H1 (cell line): ENCODE data around the gene SNX33. TPM values are rescaled to one million over a fixed set of nuclear protein-coding genes. Genes with fewer than 3 reads are reported as not detected.

ENCODE experiments used
- CTCF ChIA-PET: fragments of 300-600 bp; sonication (Branson Sonifier 250); formaldehyde crosslinking; loops from one replicate; lab custom pipeline; 2021; ENCODE audit not compliant: partially characterized antibody; lab: Charles Lee
- POLR2A ChIA-PET: fragments of 300-600 bp; sonication (Branson Sonifier 250); formaldehyde crosslinking; loops from one replicate; lab custom pipeline; 2021; ENCODE audit warnings: inconsistent platforms; ENCODE audit not compliant: partially characterized antibody; lab: Charles Lee
- DNase-seq, 2 experiments: peaks; one replicate each; pipeline versions ENCODE4 v3.0.0 to v3.0.0-alpha.2; 2010 to 2022; ENCODE audit warnings: low spot score in 2 of 2, low read depth in 1 of 2, mixed read lengths in 1 of 2
- FAIRE-seq: peaks from 2 replicates; lab custom pipeline; 2011; peaks lifted over from hg19 to GRCh38; lab: Jason Lieb, UNC
- H2AFZ ChIP-seq: 2 replicates; pipeline ENCODE4 v1.8.1; 2012; ENCODE audit warnings: low read length, inconsistent platforms
- H2AK5ac ChIP-seq: 2 replicates; pipeline ENCODE4 v1.6.1; 2013; ENCODE audit warnings: low read depth, low read length
- H2BK120ac ChIP-seq: replicated peaks from 2 replicates; pipeline ENCODE3; 2013; ENCODE audit warnings: low read depth, low read length, inconsistent platforms
- H2BK12ac ChIP-seq: 2 replicates; pipeline ENCODE4 v1.6.1; 2013; ENCODE audit warnings: low read depth, low read length
- H2BK15ac ChIP-seq: 2 replicates; pipeline ENCODE4 v1.6.1; 2013; ENCODE audit warnings: low read length
- H2BK20ac ChIP-seq: 2 replicates; pipeline ENCODE4 v1.6.1; 2013; ENCODE audit warnings: low read length
- H2BK5ac ChIP-seq: 2 replicates; pipeline ENCODE4 v1.6.1; 2013; ENCODE audit warnings: low read depth, low read length
- H3K14ac ChIP-seq: 2 replicates; pipeline ENCODE4 v1.6.1; 2013; ENCODE audit warnings: inconsistent platforms; ENCODE audit not compliant: insufficient read length
- H3K18ac ChIP-seq: 2 replicates; pipeline ENCODE4 v1.6.1; 2013; ENCODE audit warnings: low read length; ENCODE audit errors: extremely low read depth
- H3K23ac ChIP-seq: 2 replicates; pipeline ENCODE4 v1.6.1; 2013; ENCODE audit warnings: inconsistent platforms; ENCODE audit not compliant: insufficient read length
- H3K23me2 ChIP-seq: 2 replicates; pipeline ENCODE4 v1.6.1; 2013; ENCODE audit warnings: low read depth, low read length
- H3K27ac ChIP-seq: 2 replicates; pipeline ENCODE4 v1.6.1; 2011; ENCODE audit warnings: low read depth, low read length, inconsistent platforms
- H3K27me3 ChIP-seq, 4 experiments: replicated peaks in 1 of 4; 1 replicate in 1 of 4; 2 replicates in 3 of 4; pipeline versions ENCODE4 v1.6.1 to v1.8.1; 2011 to 2013; ENCODE audit warnings: low read length in 3 of 4, mild to moderate bottlenecking in 3 of 4, inconsistent platforms in 2 of 4, mixed read lengths in 2 of 4, moderate library complexity in 1 of 4; ENCODE audit not compliant: control insufficient read depth in 3 of 4, insufficient read depth in 3 of 4; ENCODE audit errors: extremely low read depth in 1 of 4
- H3K36me3 ChIP-seq, 4 experiments: 2 replicates each; pipeline versions ENCODE4 v1.6.1 to v1.8.1; 2011 to 2013; ENCODE audit warnings: mild to moderate bottlenecking in 4 of 4, low read length in 3 of 4, moderate library complexity in 2 of 4, control low read depth in 1 of 4, inconsistent platforms in 1 of 4; ENCODE audit not compliant: insufficient read depth in 4 of 4, control insufficient read depth in 2 of 4
- H3K4ac ChIP-seq: replicated peaks from 2 replicates; pipeline ENCODE3; 2013; ENCODE audit warnings: low read length, low read depth, mixed read lengths, inconsistent platforms; ENCODE audit not compliant: insufficient read length
- H3K4me1 ChIP-seq, 4 experiments: replicated peaks in 1 of 4; 1 replicate in 1 of 4; 2 replicates in 3 of 4; pipeline versions ENCODE4 v1.6.1 to v1.8.1; 2011 to 2013; ENCODE audit warnings: low read length in 3 of 4, inconsistent platforms in 2 of 4, mixed read lengths in 1 of 4; ENCODE audit not compliant: insufficient read depth in 4 of 4, control insufficient read depth in 3 of 4
- H3K4me2 ChIP-seq, 2 experiments: 2 replicates each; pipeline versions ENCODE4 v1.6.1 to v1.8.1; 2011 to 2013; ENCODE audit warnings: low read depth in 2 of 2, low read length in 2 of 2, control low read depth in 1 of 2, inconsistent platforms in 1 of 2, mild to moderate bottlenecking in 1 of 2; ENCODE audit not compliant: insufficient read depth in 1 of 2
- H3K4me3 ChIP-seq, 4 experiments: fragments of 200-600, 300-600 bp in 1 of 4; sonication (generic), shearing (Covaris generic), sonication (Bioruptor Twin) in 1 of 4; 2 replicates each; pipeline versions ENCODE4 v1.5.1 to v1.8.1; 2011 to 2016; ENCODE audit warnings: low read length in 4 of 4, low read depth in 3 of 4, control low read depth in 2 of 4, inconsistent platforms in 2 of 4, mild to moderate bottlenecking in 2 of 4, mixed read lengths in 1 of 4, moderate library complexity in 1 of 4; ENCODE audit not compliant: insufficient read depth in 2 of 4; ENCODE audit errors: extremely low read depth in 1 of 4
- H3K56ac ChIP-seq: replicated peaks from 2 replicates; pipeline ENCODE3; 2013; ENCODE audit warnings: low read depth, mild to moderate bottlenecking, mixed read lengths, low read length, inconsistent platforms; ENCODE audit not compliant: insufficient read length
- H3K79me1 ChIP-seq: 2 replicates; pipeline ENCODE4 v1.6.1; 2013; ENCODE audit warnings: low read depth, low read length, control low read depth
- H3K79me2 ChIP-seq, 2 experiments: 2 replicates each; pipeline versions ENCODE4 v1.6.1 to v1.8.1; 2012 to 2013; ENCODE audit warnings: low read length in 2 of 2, mild to moderate bottlenecking in 2 of 2, inconsistent platforms in 1 of 2; ENCODE audit not compliant: insufficient read depth in 2 of 2, control insufficient read depth in 1 of 2
- H3K9ac ChIP-seq, 4 experiments: replicated peaks in 1 of 4; 1 replicate in 1 of 4; 2 replicates in 3 of 4; pipeline versions ENCODE4 v1.6.1 to v1.8.1; 2011 to 2013; ENCODE audit warnings: low read depth in 3 of 4, low read length in 3 of 4, control low read depth in 2 of 4, mild to moderate bottlenecking in 2 of 4, moderate library complexity in 2 of 4, inconsistent platforms in 1 of 4; ENCODE audit errors: extremely low read depth in 1 of 4
- H3K9me3 ChIP-seq, 2 experiments: 2 replicates each; pipeline versions ENCODE4 v1.6.1 to v1.8.1; 2012 to 2013; ENCODE audit warnings: mild to moderate bottlenecking in 2 of 2, moderate library complexity in 2 of 2, control low read depth in 1 of 2, inconsistent platforms in 1 of 2, low read depth in 1 of 2, low read length in 1 of 2, mixed read lengths in 1 of 2; ENCODE audit not compliant: insufficient read depth in 2 of 2
- H4K20me1 ChIP-seq, 2 experiments: replicated peaks in 1 of 2; 2 replicates each; pipeline versions ENCODE3 to v1.8.1; 2011 to 2013; ENCODE audit warnings: inconsistent platforms in 2 of 2, low read length in 2 of 2, mild to moderate bottlenecking in 1 of 2; ENCODE audit not compliant: insufficient read depth in 2 of 2, control insufficient read depth in 1 of 2
- H4K5ac ChIP-seq: 2 replicates; pipeline ENCODE4 v1.6.1; 2013; ENCODE audit warnings: low read length, low read depth, mixed read lengths, inconsistent platforms; ENCODE audit not compliant: insufficient read length
- H4K8ac ChIP-seq: 2 replicates; pipeline ENCODE4 v1.8.0; 2013; ENCODE audit warnings: mild to moderate bottlenecking, moderate library complexity, low read length, inconsistent platforms; ENCODE audit not compliant: insufficient read depth; ENCODE audit errors: extremely low read depth
- H4K91ac ChIP-seq: replicated peaks from 2 replicates; pipeline ENCODE3; 2013; ENCODE audit warnings: low read length, mixed read lengths, inconsistent platforms; ENCODE audit not compliant: insufficient read length
- BRCA1 ChIP-seq: IDR thresholded peaks from 2 replicates; pipeline ENCODE4 v1.6.1; 2012; ENCODE audit warnings: low read depth, low read length, improper control_type of control experiment
- CBX8 ChIP-seq: fragments of 300-800, 300-1000 bp; sonication (generic); IDR thresholded peaks from 2 replicates; pipeline ENCODE4 v1.7.1; 2016; ENCODE audit warnings: low read depth, low read length, borderline replicate concordance
- CTBP2 ChIP-seq: IDR thresholded peaks from 2 replicates; pipeline ENCODE4 v1.7.0; 2011; ENCODE audit warnings: borderline replicate concordance, mild to moderate bottlenecking, moderate library complexity, mixed read lengths, low read length; ENCODE audit not compliant: insufficient read depth, insufficient read length
- HDAC2 ChIP-seq, 2 experiments: fragments of 300-600 bp in 1 of 2; sonication (generic) in 1 of 2; IDR thresholded peaks; 2 replicates each; pipeline ENCODE4 v1.6.1; 2011 to 2012; ENCODE audit warnings: low read depth in 2 of 2, low read length in 2 of 2, mild to moderate bottlenecking in 2 of 2, moderate library complexity in 2 of 2, borderline replicate concordance in 1 of 2, inconsistent platforms in 1 of 2
- JUND ChIP-seq: IDR thresholded peaks from 2 replicates; pipeline ENCODE4 v1.6.1; 2011; ENCODE audit warnings: mild to moderate bottlenecking, improper control_type of control experiment, low read length
- MAX ChIP-seq: IDR thresholded peaks from 2 replicates; pipeline ENCODE4 v1.6.1; 2012; ENCODE audit warnings: inconsistent platforms
- RBBP5 ChIP-seq: IDR thresholded peaks from 2 replicates; pipeline ENCODE4 v1.7.1; 2012; ENCODE audit warnings: low read depth, mild to moderate bottlenecking, inconsistent platforms, low read length, moderate library complexity, borderline replicate concordance
- RFX5 ChIP-seq: IDR thresholded peaks from 2 replicates; pipeline ENCODE4 v1.6.1; 2011; ENCODE audit warnings: low read depth, low read length, improper control_type of control experiment, borderline replicate concordance
- SP1 ChIP-seq: IDR thresholded peaks from 2 replicates; pipeline ENCODE4 v1.6.1; 2011; ENCODE audit warnings: low read depth, low read length
- SRF ChIP-seq: IDR thresholded peaks from 2 replicates; pipeline ENCODE4 v1.6.1; 2011; ENCODE audit warnings: mild to moderate bottlenecking, low read depth, low read length, moderate library complexity
- SUZ12 ChIP-seq: fragments of 200-600 bp; sonication (generic); IDR thresholded peaks from 2 replicates; pipeline ENCODE4 v1.6.1; 2012; ENCODE audit warnings: mild to moderate bottlenecking, inconsistent platforms, low read length, moderate library complexity, mixed read lengths
- TAF1 ChIP-seq: IDR thresholded peaks from 2 replicates; pipeline ENCODE4 v1.6.1; 2011; ENCODE audit warnings: mild to moderate bottlenecking, low read depth, low read length
- TAF7 ChIP-seq: optimal IDR thresholded peaks from 2 replicates; pipeline ENCODE3; 2011; ENCODE audit warnings: low read depth, mild to moderate bottlenecking, inconsistent platforms, low read length, moderate library complexity, borderline replicate concordance
- TBP ChIP-seq: IDR thresholded peaks from 2 replicates; pipeline ENCODE4 v1.6.1; 2011; ENCODE audit warnings: low read depth, low read length, improper control_type of control experiment
- TEAD4 ChIP-seq: IDR thresholded peaks from 2 replicates; pipeline ENCODE4 v1.6.1; 2012; ENCODE audit warnings: low read depth, low read length, inconsistent platforms, mixed read lengths
- WGBS, 2 experiments: shearing (Covaris generic) in 1 of 2; methylation state at CpG; one replicate each; pipeline versions ENCODE4 v1.1.6 to v1.1.7; 2013 to 2015; ENCODE audit warnings: low lambda C conversion rate in 2 of 2, mixed read lengths in 2 of 2, inconsistent platforms in 1 of 2, low coverage in 1 of 2, missing lambda C conversion rate in 1 of 2; ENCODE audit not compliant: insufficient replicate concordance in 2 of 2, insufficient coverage in 1 of 2, insufficient read length in 1 of 2; ENCODE audit errors: extremely low coverage in 1 of 2, missing lambda C conversion rate in 1 of 2; 5-methylcytosine and 5-hydroxymethylcytosine counted together
- polyA plus RNA-seq, 7 experiments: library from polyadenylated mRNA; depleted of rRNA in 3 of 7; stranded (reverse) in 5 of 7; unstranded in 2 of 7; fragments of >200 nt in 5 of 7; fragments of 200-250 nt in 2 of 7; gene quantifications; 1 replicate in 5 of 7; 2 replicates in 1 of 7; 4 replicates in 1 of 7; pipeline versions ENCODE4 v1.2.1 to v1.2.3, GENCODE V29; 2011 to 2013; ENCODE audit warnings: missing spikeins in 2 of 7, mixed read lengths in 2 of 7
- total RNA-seq: library from RNA; stranded (reverse); fragmentation: NEBNext Ultra II Directional; extraction: Animal tissue kit (Norgen Biotek cat#: 25700); gene quantifications from 2 replicates; pipeline ENCODE4 v1.2.1, GENCODE V29; 2021

SNX33 gene
- total and polyA plus RNA-seq, 2 of the 8 experiments (the other 6 are each of a cell fraction or from before 2014, with no cell fraction given), result 14.3 to 22.9 TPM

GRCh38 chr15:75688278-75688557 lies 40.5 kb downstream of the SNX33 start:
- POLR2A ChIA-PET, result interaction anchor here (0.6 kb wide), 1 partner anchor 318 kb away, joined by 3 read pairs; no protein-coding TSS in a partner anchor

More at GRCh38 chr15:75688278-75688557, 40.5 kb downstream of the SNX33 start:
- no peaks in the 10 kb centered on the region for H3K36me3 ChIP-seq
- FAIRE-seq (no peak), DNase-seq (no peak)
- no peak overlapping the region for H3K18ac ChIP-seq
- H4K5ac ChIP-seq, result no peak overlapping the region
- H3K9ac ChIP-seq, result no peak overlapping the region
- no peaks in the 10 kb centered on the region for H3K79me2 ChIP-seq
- H4K20me1 ChIP-seq, result no peaks in the 10 kb centered on the region
- H3K27me3 ChIP-seq, result no peaks in the 10 kb centered on the region
- H3K79me1 ChIP-seq, result no peaks in the 10 kb centered on the region
- H4K91ac ChIP-seq, result no peak overlapping the region
- H3K4me3 ChIP-seq, result no peak overlapping the region
- H3K4me1 ChIP-seq, result peaks cover 0 to 9% (median 1%) of the 10 kb centered on the region in 4 experiments; a peak in 3 of 7 replicates
- H3K4me2 ChIP-seq, result no peak overlapping the region
- no peak overlapping the region for H2BK20ac ChIP-seq
- no peak overlapping the region for H3K56ac ChIP-seq
- CTCF ChIA-PET, result interaction anchor here (1.9 to 4.8 kb wide), 2 partner anchors 12 to 17 kb away, joined by 4 to 32 read pairs; no protein-coding TSS in a partner anchor
- no peak overlapping the region; the same call in 1 of the 2 replicates for H2AK5ac ChIP-seq
- no peak overlapping the region for H3K4ac ChIP-seq
- no peak overlapping the region for H3K14ac ChIP-seq
- no peak overlapping the region for H3K27ac ChIP-seq
- 94% methylated on average over 7 of the region's 7 CpGs; no CpG with 5 or more reads in 1 of the 2 experiments for WGBS, 2 experiments
- no peak overlapping the region for H2AFZ ChIP-seq
- H2BK120ac ChIP-seq, result no peak overlapping the region
- H2BK15ac ChIP-seq, result no peak overlapping the region
- H4K8ac ChIP-seq, result no peak overlapping the region
- no peak overlapping the region for H3K23ac ChIP-seq
- H3K23me2 ChIP-seq, result no peaks in the 10 kb centered on the region
- H3K9me3 ChIP-seq, result no peaks in the 10 kb centered on the region
- TF ChIP-seq CTBP2, result no peak
- TF ChIP-seq SP1, result no peak
- no peak for TF ChIP-seq SUZ12
- TF ChIP-seq JUND, result no peak
- TF ChIP-seq SRF, result no peak
- TF ChIP-seq TEAD4, result no peak
- no peak for TF ChIP-seq RBBP5
- no peak for TF ChIP-seq RFX5
- TF ChIP-seq MAX, result no peak
- TF ChIP-seq TAF1, result no peak
- no peak for TF ChIP-seq TAF7
- TF ChIP-seq BRCA1, result no peak
- TF ChIP-seq TBP, result no peak
- TF ChIP-seq CBX8, result no peak
- TF ChIP-seq HDAC2 (IDR thresholded peaks at IDR 0.05; ENCODE audit: borderline replicate concordance in 1 of 2, low read depth in 2 of 2, low read length in 2 of 2), result no peak
- H2BK12ac ChIP-seq, result no peak overlapping the region
- no peak overlapping the region for H2BK5ac ChIP-seq
